H1 (cell line): ENCODE results near the gene PINK1. TPM values are rescaled to one million over a fixed set of nuclear protein-coding genes. Genes with fewer than 3 reads are reported as not detected.

Source experiments
- CTCF ChIA-PET: fragments of 300-600 bp; sonication (Branson Sonifier 250); formaldehyde crosslinking; loops from one replicate; lab custom pipeline; 2021; ENCODE audit not compliant: partially characterized antibody; lab: Charles Lee
- POLR2A ChIA-PET: fragments of 300-600 bp; sonication (Branson Sonifier 250); formaldehyde crosslinking; loops from one replicate; lab custom pipeline; 2021; ENCODE audit warnings: inconsistent platforms; ENCODE audit not compliant: partially characterized antibody; lab: Charles Lee
- DNase-seq, 2 experiments: peaks; one replicate each; pipeline versions ENCODE4 v3.0.0 to v3.0.0-alpha.2; 2010 to 2022; ENCODE audit warnings: low spot score in 2 of 2, low read depth in 1 of 2, mixed read lengths in 1 of 2
- FAIRE-seq: peaks from 2 replicates; lab custom pipeline; 2011; peaks lifted over from hg19 to GRCh38; lab: Jason Lieb, UNC
- H2AFZ ChIP-seq: 2 replicates; pipeline ENCODE4 v1.8.1; 2012; ENCODE audit warnings: low read length, inconsistent platforms
- H2AK5ac ChIP-seq: 2 replicates; pipeline ENCODE4 v1.6.1; 2013; ENCODE audit warnings: low read depth, low read length
- H2BK120ac ChIP-seq: replicated peaks from 2 replicates; pipeline ENCODE3; 2013; ENCODE audit warnings: low read depth, low read length, inconsistent platforms
- H2BK12ac ChIP-seq: 2 replicates; pipeline ENCODE4 v1.6.1; 2013; ENCODE audit warnings: low read depth, low read length
- H2BK15ac ChIP-seq: 2 replicates; pipeline ENCODE4 v1.6.1; 2013; ENCODE audit warnings: low read length
- H2BK20ac ChIP-seq: 2 replicates; pipeline ENCODE4 v1.6.1; 2013; ENCODE audit warnings: low read length
- H2BK5ac ChIP-seq: 2 replicates; pipeline ENCODE4 v1.6.1; 2013; ENCODE audit warnings: low read depth, low read length
- H3K14ac ChIP-seq: 2 replicates; pipeline ENCODE4 v1.6.1; 2013; ENCODE audit warnings: inconsistent platforms; ENCODE audit not compliant: insufficient read length
- H3K18ac ChIP-seq: 2 replicates; pipeline ENCODE4 v1.6.1; 2013; ENCODE audit warnings: low read length; ENCODE audit errors: extremely low read depth
- H3K23ac ChIP-seq: 2 replicates; pipeline ENCODE4 v1.6.1; 2013; ENCODE audit warnings: inconsistent platforms; ENCODE audit not compliant: insufficient read length
- H3K23me2 ChIP-seq: 2 replicates; pipeline ENCODE4 v1.6.1; 2013; ENCODE audit warnings: low read depth, low read length
- H3K27ac ChIP-seq: 2 replicates; pipeline ENCODE4 v1.6.1; 2011; ENCODE audit warnings: low read depth, low read length, inconsistent platforms
- H3K27me3 ChIP-seq, 4 experiments: replicated peaks in 1 of 4; 1 replicate in 1 of 4; 2 replicates in 3 of 4; pipeline versions ENCODE4 v1.6.1 to v1.8.1; 2011 to 2013; ENCODE audit warnings: low read length in 3 of 4, mild to moderate bottlenecking in 3 of 4, inconsistent platforms in 2 of 4, mixed read lengths in 2 of 4, moderate library complexity in 1 of 4; ENCODE audit not compliant: control insufficient read depth in 3 of 4, insufficient read depth in 3 of 4; ENCODE audit errors: extremely low read depth in 1 of 4
- H3K36me3 ChIP-seq, 4 experiments: 2 replicates each; pipeline versions ENCODE4 v1.6.1 to v1.8.1; 2011 to 2013; ENCODE audit warnings: mild to moderate bottlenecking in 4 of 4, low read length in 3 of 4, moderate library complexity in 2 of 4, control low read depth in 1 of 4, inconsistent platforms in 1 of 4; ENCODE audit not compliant: insufficient read depth in 4 of 4, control insufficient read depth in 2 of 4
- H3K4ac ChIP-seq: replicated peaks from 2 replicates; pipeline ENCODE3; 2013; ENCODE audit warnings: low read length, low read depth, mixed read lengths, inconsistent platforms; ENCODE audit not compliant: insufficient read length
- H3K4me1 ChIP-seq, 4 experiments: replicated peaks in 1 of 4; 1 replicate in 1 of 4; 2 replicates in 3 of 4; pipeline versions ENCODE4 v1.6.1 to v1.8.1; 2011 to 2013; ENCODE audit warnings: low read length in 3 of 4, inconsistent platforms in 2 of 4, mixed read lengths in 1 of 4; ENCODE audit not compliant: insufficient read depth in 4 of 4, control insufficient read depth in 3 of 4
- H3K4me2 ChIP-seq, 2 experiments: 2 replicates each; pipeline versions ENCODE4 v1.6.1 to v1.8.1; 2011 to 2013; ENCODE audit warnings: low read depth in 2 of 2, low read length in 2 of 2, control low read depth in 1 of 2, inconsistent platforms in 1 of 2, mild to moderate bottlenecking in 1 of 2; ENCODE audit not compliant: insufficient read depth in 1 of 2
- H3K4me3 ChIP-seq, 4 experiments: fragments of 200-600, 300-600 bp in 1 of 4; sonication (generic), shearing (Covaris generic), sonication (Bioruptor Twin) in 1 of 4; 2 replicates each; pipeline versions ENCODE4 v1.5.1 to v1.8.1; 2011 to 2016; ENCODE audit warnings: low read length in 4 of 4, low read depth in 3 of 4, control low read depth in 2 of 4, inconsistent platforms in 2 of 4, mild to moderate bottlenecking in 2 of 4, mixed read lengths in 1 of 4, moderate library complexity in 1 of 4; ENCODE audit not compliant: insufficient read depth in 2 of 4; ENCODE audit errors: extremely low read depth in 1 of 4
- H3K56ac ChIP-seq: replicated peaks from 2 replicates; pipeline ENCODE3; 2013; ENCODE audit warnings: low read depth, mild to moderate bottlenecking, mixed read lengths, low read length, inconsistent platforms; ENCODE audit not compliant: insufficient read length
- H3K79me1 ChIP-seq: 2 replicates; pipeline ENCODE4 v1.6.1; 2013; ENCODE audit warnings: low read depth, low read length, control low read depth
- H3K79me2 ChIP-seq, 2 experiments: 2 replicates each; pipeline versions ENCODE4 v1.6.1 to v1.8.1; 2012 to 2013; ENCODE audit warnings: low read length in 2 of 2, mild to moderate bottlenecking in 2 of 2, inconsistent platforms in 1 of 2; ENCODE audit not compliant: insufficient read depth in 2 of 2, control insufficient read depth in 1 of 2
- H3K9ac ChIP-seq, 4 experiments: replicated peaks in 1 of 4; 1 replicate in 1 of 4; 2 replicates in 3 of 4; pipeline versions ENCODE4 v1.6.1 to v1.8.1; 2011 to 2013; ENCODE audit warnings: low read depth in 3 of 4, low read length in 3 of 4, control low read depth in 2 of 4, mild to moderate bottlenecking in 2 of 4, moderate library complexity in 2 of 4, inconsistent platforms in 1 of 4; ENCODE audit errors: extremely low read depth in 1 of 4
- H3K9me3 ChIP-seq, 2 experiments: 2 replicates each; pipeline versions ENCODE4 v1.6.1 to v1.8.1; 2012 to 2013; ENCODE audit warnings: mild to moderate bottlenecking in 2 of 2, moderate library complexity in 2 of 2, control low read depth in 1 of 2, inconsistent platforms in 1 of 2, low read depth in 1 of 2, low read length in 1 of 2, mixed read lengths in 1 of 2; ENCODE audit not compliant: insufficient read depth in 2 of 2
- H4K20me1 ChIP-seq, 2 experiments: replicated peaks in 1 of 2; 2 replicates each; pipeline versions ENCODE3 to v1.8.1; 2011 to 2013; ENCODE audit warnings: inconsistent platforms in 2 of 2, low read length in 2 of 2, mild to moderate bottlenecking in 1 of 2; ENCODE audit not compliant: insufficient read depth in 2 of 2, control insufficient read depth in 1 of 2
- H4K5ac ChIP-seq: 2 replicates; pipeline ENCODE4 v1.6.1; 2013; ENCODE audit warnings: low read length, low read depth, mixed read lengths, inconsistent platforms; ENCODE audit not compliant: insufficient read length
- H4K8ac ChIP-seq: 2 replicates; pipeline ENCODE4 v1.8.0; 2013; ENCODE audit warnings: mild to moderate bottlenecking, moderate library complexity, low read length, inconsistent platforms; ENCODE audit not compliant: insufficient read depth; ENCODE audit errors: extremely low read depth
- H4K91ac ChIP-seq: replicated peaks from 2 replicates; pipeline ENCODE3; 2013; ENCODE audit warnings: low read length, mixed read lengths, inconsistent platforms; ENCODE audit not compliant: insufficient read length
- CHD1 ChIP-seq: IDR thresholded peaks from 2 replicates; pipeline ENCODE4 v1.6.1; 2012; ENCODE audit warnings: low read depth, low read length, improper control_type of control experiment
- CREB1 ChIP-seq: IDR thresholded peaks from 2 replicates; pipeline ENCODE4 v1.6.1; 2012; ENCODE audit warnings: inconsistent platforms
- GABPA ChIP-seq: IDR thresholded peaks from 2 replicates; pipeline ENCODE4 v1.6.1; 2011; ENCODE audit warnings: mild to moderate bottlenecking, low read length, moderate library complexity, borderline replicate concordance; ENCODE audit not compliant: insufficient read depth
- GTF2F1 ChIP-seq: IDR thresholded peaks from 2 replicates; pipeline ENCODE4 v1.6.1; 2012; ENCODE audit warnings: low read depth, low read length, improper control_type of control experiment, borderline replicate concordance
- HDAC2 ChIP-seq, 2 experiments: fragments of 300-600 bp in 1 of 2; sonication (generic) in 1 of 2; IDR thresholded peaks; 2 replicates each; pipeline ENCODE4 v1.6.1; 2011 to 2012; ENCODE audit warnings: low read depth in 2 of 2, low read length in 2 of 2, mild to moderate bottlenecking in 2 of 2, moderate library complexity in 2 of 2, borderline replicate concordance in 1 of 2, inconsistent platforms in 1 of 2
- MAFK ChIP-seq: IDR thresholded peaks from 2 replicates; pipeline ENCODE4 v1.6.1; 2012; ENCODE audit warnings: low read depth, mild to moderate bottlenecking, improper control_type of control experiment, low read length
- NANOG ChIP-seq: IDR thresholded peaks from 2 replicates; pipeline ENCODE4 v1.6.1; 2011; ENCODE audit warnings: low read length, low read depth, mild to moderate bottlenecking, inconsistent platforms; ENCODE audit not compliant: insufficient read depth, poor library complexity, severe bottlenecking
- NRF1 ChIP-seq: IDR thresholded peaks from 2 replicates; pipeline ENCODE4 v1.6.1; 2011; ENCODE audit warnings: mild to moderate bottlenecking, low read depth, low read length, improper control_type of control experiment
- RFX5 ChIP-seq: IDR thresholded peaks from 2 replicates; pipeline ENCODE4 v1.6.1; 2011; ENCODE audit warnings: low read depth, low read length, improper control_type of control experiment, borderline replicate concordance
- SIRT6 ChIP-seq: IDR thresholded peaks from one replicate; pipeline ENCODE4 v1.7.1; 2012; ENCODE audit warnings: low read length, inconsistent platforms
- SUZ12 ChIP-seq: fragments of 200-600 bp; sonication (generic); IDR thresholded peaks from 2 replicates; pipeline ENCODE4 v1.6.1; 2012; ENCODE audit warnings: mild to moderate bottlenecking, inconsistent platforms, low read length, moderate library complexity, mixed read lengths
- TAF7 ChIP-seq: optimal IDR thresholded peaks from 2 replicates; pipeline ENCODE3; 2011; ENCODE audit warnings: low read depth, mild to moderate bottlenecking, inconsistent platforms, low read length, moderate library complexity, borderline replicate concordance
- TBP ChIP-seq: IDR thresholded peaks from 2 replicates; pipeline ENCODE4 v1.6.1; 2011; ENCODE audit warnings: low read depth, low read length, improper control_type of control experiment
- WGBS, 2 experiments: shearing (Covaris generic) in 1 of 2; methylation state at CpG; one replicate each; pipeline versions ENCODE4 v1.1.6 to v1.1.7; 2013 to 2015; ENCODE audit warnings: low lambda C conversion rate in 2 of 2, mixed read lengths in 2 of 2, inconsistent platforms in 1 of 2, low coverage in 1 of 2, missing lambda C conversion rate in 1 of 2; ENCODE audit not compliant: insufficient replicate concordance in 2 of 2, insufficient coverage in 1 of 2, insufficient read length in 1 of 2; ENCODE audit errors: extremely low coverage in 1 of 2, missing lambda C conversion rate in 1 of 2; 5-methylcytosine and 5-hydroxymethylcytosine counted together
- polyA plus RNA-seq, 7 experiments: library from polyadenylated mRNA; depleted of rRNA in 3 of 7; stranded (reverse) in 5 of 7; unstranded in 2 of 7; fragments of >200 nt in 5 of 7; fragments of 200-250 nt in 2 of 7; gene quantifications; 1 replicate in 5 of 7; 2 replicates in 1 of 7; 4 replicates in 1 of 7; pipeline versions ENCODE4 v1.2.1 to v1.2.3, GENCODE V29; 2011 to 2013; ENCODE audit warnings: missing spikeins in 2 of 7, mixed read lengths in 2 of 7
- total RNA-seq: library from RNA; stranded (reverse); fragmentation: NEBNext Ultra II Directional; extraction: Animal tissue kit (Norgen Biotek cat#: 25700); gene quantifications from 2 replicates; pipeline ENCODE4 v1.2.1, GENCODE V29; 2021

The PINK1 gene
- total and polyA plus RNA-seq, 2 of the 8 experiments (the other 6 are each of a cell fraction or from before 2014, with no cell fraction given) = 16.1 to 19.3 TPM

DNA sequence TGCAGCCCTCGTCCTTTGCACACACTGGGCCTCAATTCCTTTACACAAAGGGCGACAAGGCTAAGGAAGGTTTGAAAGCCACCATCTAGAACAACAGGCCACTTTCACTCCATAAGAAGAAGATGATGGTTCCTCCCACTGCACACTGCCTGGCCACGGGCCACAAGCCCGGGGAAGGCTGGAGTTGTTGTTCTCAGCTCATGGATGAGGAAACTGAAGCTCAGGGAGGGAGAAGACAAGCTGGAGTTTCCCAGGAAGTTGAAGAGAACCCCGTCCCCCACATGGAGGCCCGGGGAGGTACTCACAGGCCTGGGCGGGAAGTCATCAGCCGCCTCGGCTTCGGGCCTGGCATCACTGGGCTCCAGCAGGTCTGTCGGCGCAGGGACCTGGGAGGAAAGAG, 52.5 kb downstream of the PINK1 start:
- no peak overlapping the region for H3K27ac ChIP-seq
- CTCF ChIA-PET = no interaction called here
- no peaks in the 10 kb centered on the region; a peak in 1 of 7 replicates for H3K27me3 ChIP-seq
- no peak overlapping the region for H3K23ac ChIP-seq
- H2BK15ac ChIP-seq = no peak overlapping the region
- DNase-seq = no peak
- H3K18ac ChIP-seq = no peak overlapping the region
- no peak overlapping the region for H3K9ac ChIP-seq
- no peak overlapping the region for H2BK20ac ChIP-seq
- H3K79me1 ChIP-seq = no peaks in the 10 kb centered on the region
- TF ChIP-seq GABPA = no peak
- no peak for TF ChIP-seq NRF1
- TF ChIP-seq SIRT6 = no peak
- no peak for TF ChIP-seq TAF7
- TF ChIP-seq SUZ12 = no peak
- TF ChIP-seq RFX5 = no peak
- TF ChIP-seq GTF2F1 = no peak
- TF ChIP-seq CREB1 = no peak
- no peak for TF ChIP-seq TBP
- no peak for TF ChIP-seq NANOG
- no peak for TF ChIP-seq CHD1
- TF ChIP-seq MAFK = no peak
- TF ChIP-seq HDAC2 (IDR thresholded peaks at IDR 0.05; ENCODE audit: borderline replicate concordance in 1 of 2, low read depth in 2 of 2, low read length in 2 of 2) = no peak
- H4K8ac ChIP-seq = no peak overlapping the region
- no peak for FAIRE-seq
- H2BK5ac ChIP-seq = no peak overlapping the region
- H3K4me3 ChIP-seq = no peak overlapping the region
- H3K36me3 ChIP-seq = peaks cover 0 to 7% (median 0%) of the 10 kb centered on the region in 4 experiments; a peak in 2 of 8 replicates
- H3K56ac ChIP-seq = no peak overlapping the region
- H2BK12ac ChIP-seq = no peak overlapping the region
- H2AK5ac ChIP-seq = no peak overlapping the region
- no peak overlapping the region for H3K4ac ChIP-seq
- no peaks in the 10 kb centered on the region for H3K79me2 ChIP-seq
- H4K5ac ChIP-seq = no peak overlapping the region
- no peaks in the 10 kb centered on the region for H3K23me2 ChIP-seq
- no peak overlapping the region for H4K91ac ChIP-seq
- whole genome bisulfite sequencing, 2 experiments = 89% methylated on average over 6 of the region's 12 CpGs; no CpG with 5 or more reads in 1 of the 2 experiments
- no peak overlapping the region for H2AFZ ChIP-seq
- H4K20me1 ChIP-seq = no peaks in the 10 kb centered on the region
- H3K4me2 ChIP-seq = no peak overlapping the region
- POLR2A ChIA-PET = interaction anchor here (2.2 kb wide), 1 partner anchor 12 kb away, joined by 9 read pairs; no protein-coding TSS in a partner anchor
- H2BK120ac ChIP-seq = no peak overlapping the region
- H3K9me3 ChIP-seq = no peaks in the 10 kb centered on the region
- no peak overlapping the region for H3K14ac ChIP-seq
- no peaks in the 10 kb centered on the region; a peak in 1 of 7 replicates for H3K4me1 ChIP-seq
